NB4 (cell line): ENCODE measurements around the gene TERB2.

Experiments used
- CTCF ChIP-seq: IDR thresholded peaks from one replicate; pipeline ENCODE4 v1.5.1; 2012; ENCODE audit warnings: low read depth, low read length
- MYC ChIP-seq: IDR thresholded peaks from 2 replicates; pipeline ENCODE4 v1.6.1; 2011; ENCODE audit warnings: low read depth, low read length
- POLR2A ChIP-seq: IDR thresholded peaks from 2 replicates; pipeline ENCODE4 v1.6.1; 2011; ENCODE audit warnings: mild to moderate bottlenecking; ENCODE audit not compliant: insufficient read length; ENCODE audit errors: extremely low read depth

- TF ChIP-seq MYC: no peak
- TF ChIP-seq CTCF: no peak
- TF ChIP-seq POLR2A: no peak
Measured at GRCh38 chr15:45023659-45024225, 67.3 kb downstream of the TERB2 start.
